ENCODE results near the gene TAF5L.
"Not testable (repeated sequence)": the region's sequence is repeated elsewhere in the genome, so short reads cannot be mapped to it uniquely, and the experiment has no call there.

The TAF5L gene

GRCh38 chr1:229642970-229643369, 17.0 kb upstream of the TAF5L start:
- DNase-seq = no peak

- no peak for DNase-seq
Observed at GRCh38 chr1:229642376-229642775, 16.5 kb upstream of the TAF5L start.

- no peak for DNase-seq
Observed at GRCh38 chr1:229641306-229641705, 15.4 kb upstream of the TAF5L start.

- no peak for DNase-seq
Observed at GRCh38 chr1:229640455-229640854, 14.5 kb upstream of the TAF5L start.

GRCh38 chr1:229637746-229638145, 11.8 kb upstream of the TAF5L start:
- no peak for DNase-seq

- DNase-seq = no peak
Observed at GRCh38 chr1:229636042-229636441, 10.1 kb upstream of the TAF5L start.

GRCh38 chr1:229631966-229632365, 6.0 kb upstream of the TAF5L start:
- DNase-seq = no peak

GRCh38 chr1:229631148-229631547, 5.2 kb upstream of the TAF5L start:
- no peak for DNase-seq

- DNase-seq = no peak
Observed at GRCh38 chr1:229629261-229629660, 3.3 kb upstream of the TAF5L start.

- DNase-seq = no peak
Observed at GRCh38 chr1:229627003-229627402, 1.1 kb upstream of the TAF5L start.

GRCh38 chr1:229625071-229625914, 629 bp downstream of the TAF5L start:
- DNase-seq = peak in 41 of 58 donors; percentile 9 to 84 (median 53)

GRCh38 chr1:229624521-229625070, 1.3 kb downstream of the TAF5L start:
- no peak for DNase-seq

- DNase-seq = no peak
Observed at GRCh38 chr1:229623838-229624237, 2.1 kb downstream of the TAF5L start.

GRCh38 chr1:229623225-229623624, 2.7 kb downstream of the TAF5L start:
- DNase-seq = no peak

GRCh38 chr1:229622641-229623120, 3.2 kb downstream of the TAF5L start:
- DNase-seq = not testable (repeated sequence)

GRCh38 chr1:229621663-229622062, 4.3 kb downstream of the TAF5L start:
- DNase-seq = no peak

- DNase-seq = no peak
Observed at GRCh38 chr1:229620876-229621275, 5.0 kb downstream of the TAF5L start.

- DNase-seq = no peak
Observed at GRCh38 chr1:229619614-229620013, 6.3 kb downstream of the TAF5L start.

- DNase-seq = no peak
Observed at GRCh38 chr1:229619002-229619401, 6.9 kb downstream of the TAF5L start.

GRCh38 chr1:229617351-229618100, 8.4 kb downstream of the TAF5L start:
- no peak for DNase-seq

GRCh38 chr1:229614701-229615100, 11.2 kb downstream of the TAF5L start:
- DNase-seq = peak in 6 of 58 donors; percentile 6 to 45 (median 26)

GRCh38 chr1:229613938-229614337, 12.0 kb downstream of the TAF5L start:
- DNase-seq = no peak

All from anterior cingulate cortex (tissue), 58 donors.